ENCODE measurements around the gene MTHFD1L. TPM values are rescaled to one million over a fixed set of nuclear protein-coding genes. Genes with fewer than 3 reads are reported as not detected.

The MTHFD1L gene
- polyA plus RNA-seq, 2 of the 4 experiments (the other 2 are of a cell fraction): 27.2 to 63.2 TPM

GRCh38 chr6:151078655-151079054 is 213.2 kb downstream of the MTHFD1L start:
- DNase-seq (ENCODE audit: low read depth in 1 of 2, low spot score in 1 of 2): no peak
- POLR2A ChIA-PET: no interaction called here
- peaks cover 12% of the 10 kb centered on the region; the same call in 2 of the 3 replicates for H3K9me3 ChIP-seq
- peak overlapping the region in 1 of 2 experiments; percentile 31; a peak in 2 of 6 replicates for H3K27ac ChIP-seq
- no peak overlapping the region for H3K4me2 ChIP-seq
- ATAC-seq: no peak
- peaks cover 23% of the 10 kb centered on the region for H3K4me1 ChIP-seq
- no peak for TF ChIP-seq MAZ (IDR thresholded peaks at IDR 0.05; ENCODE audit: borderline replicate concordance, low read depth, low read length)
- TF ChIP-seq NPAS2 (CRISPR knock-in tag; IDR thresholded peaks at IDR 0.05; ENCODE audit: borderline replicate concordance): no peak
- TF ChIP-seq NFE2L2 (conservative IDR thresholded peaks at IDR 0.05; ENCODE audit: low read length): no peak
- no peak for TF ChIP-seq HDAC2 (IDR thresholded peaks at IDR 0.05)
- TF ChIP-seq, protein P1, sequence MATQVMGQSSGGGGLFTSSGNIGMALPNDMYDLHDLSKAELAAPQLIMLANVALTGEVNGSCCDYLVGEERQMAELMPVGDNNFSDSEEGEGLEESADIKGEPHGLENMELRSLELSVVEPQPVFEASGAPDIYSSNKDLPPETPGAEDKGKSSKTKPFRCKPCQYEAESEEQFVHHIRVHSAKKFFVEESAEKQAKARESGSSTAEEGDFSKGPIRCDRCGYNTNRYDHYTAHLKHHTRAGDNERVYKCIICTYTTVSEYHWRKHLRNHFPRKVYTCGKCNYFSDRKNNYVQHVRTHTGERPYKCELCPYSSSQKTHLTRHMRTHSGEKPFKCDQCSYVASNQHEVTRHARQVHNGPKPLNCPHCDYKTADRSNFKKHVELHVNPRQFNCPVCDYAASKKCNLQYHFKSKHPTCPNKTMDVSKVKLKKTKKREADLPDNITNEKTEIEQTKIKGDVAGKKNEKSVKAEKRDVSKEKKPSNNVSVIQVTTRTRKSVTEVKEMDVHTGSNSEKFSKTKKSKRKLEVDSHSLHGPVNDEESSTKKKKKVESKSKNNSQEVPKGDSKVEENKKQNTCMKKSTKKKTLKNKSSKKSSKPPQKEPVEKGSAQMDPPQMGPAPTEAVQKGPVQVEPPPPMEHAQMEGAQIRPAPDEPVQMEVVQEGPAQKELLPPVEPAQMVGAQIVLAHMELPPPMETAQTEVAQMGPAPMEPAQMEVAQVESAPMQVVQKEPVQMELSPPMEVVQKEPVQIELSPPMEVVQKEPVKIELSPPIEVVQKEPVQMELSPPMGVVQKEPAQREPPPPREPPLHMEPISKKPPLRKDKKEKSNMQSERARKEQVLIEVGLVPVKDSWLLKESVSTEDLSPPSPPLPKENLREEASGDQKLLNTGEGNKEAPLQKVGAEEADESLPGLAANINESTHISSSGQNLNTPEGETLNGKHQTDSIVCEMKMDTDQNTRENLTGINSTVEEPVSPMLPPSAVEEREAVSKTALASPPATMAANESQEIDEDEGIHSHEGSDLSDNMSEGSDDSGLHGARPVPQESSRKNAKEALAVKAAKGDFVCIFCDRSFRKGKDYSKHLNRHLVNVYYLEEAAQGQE (IDR thresholded peaks at IDR 0.05): no peak
- no peak for TF ChIP-seq FOSL2 (IDR thresholded peaks at IDR 0.05)
- no peak for TF ChIP-seq FOSL2 (CRISPR knock-in tag; IDR thresholded peaks at IDR 0.05)
- TF ChIP-seq POLR2AphosphoS2 (conservative IDR thresholded peaks at IDR 0.05; ENCODE audit: low read length): no peak
- TF ChIP-seq RNF2 (IDR thresholded peaks at IDR 0.05; ENCODE audit: borderline replicate concordance, low read depth): no peak
- no peak for TF ChIP-seq BHLHE40 (IDR thresholded peaks at IDR 0.05; ENCODE audit: low read depth, low read length)
- TF ChIP-seq CBX8 (IDR thresholded peaks at IDR 0.05): no peak
- TF ChIP-seq RARB (CRISPR knock-in tag; IDR thresholded peaks at IDR 0.05): no peak
- TF ChIP-seq KDM1A (IDR thresholded peaks at IDR 0.05; ENCODE audit: low read depth): no peak
- TF ChIP-seq PBX3 (IDR thresholded peaks at IDR 0.05): no peak
- TF ChIP-seq CEBPB (IDR thresholded peaks at IDR 0.05): no peak
- no peak for TF ChIP-seq EP300 (IDR thresholded peaks at IDR 0.05)
- TF ChIP-seq, protein P2, sequence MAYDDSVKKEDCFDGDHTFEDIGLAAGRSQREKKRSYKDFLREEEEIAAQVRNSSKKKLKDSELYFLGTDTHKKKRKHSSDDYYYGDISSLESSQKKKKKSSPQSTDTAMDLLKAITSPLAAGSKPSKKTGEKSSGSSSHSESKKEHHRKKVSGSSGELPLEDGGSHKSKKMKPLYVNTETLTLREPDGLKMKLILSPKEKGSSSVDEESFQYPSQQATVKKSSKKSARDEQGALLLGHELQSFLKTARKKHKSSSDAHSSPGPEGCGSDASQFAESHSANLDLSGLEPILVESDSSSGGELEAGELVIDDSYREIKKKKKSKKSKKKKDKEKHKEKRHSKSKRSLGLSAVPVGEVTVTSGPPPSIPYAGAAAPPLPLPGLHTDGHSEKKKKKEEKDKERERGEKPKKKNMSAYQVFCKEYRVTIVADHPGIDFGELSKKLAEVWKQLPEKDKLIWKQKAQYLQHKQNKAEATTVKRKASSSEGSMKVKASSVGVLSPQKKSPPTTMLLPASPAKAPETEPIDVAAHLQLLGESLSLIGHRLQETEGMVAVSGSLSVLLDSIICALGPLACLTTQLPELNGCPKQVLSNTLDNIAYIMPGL (CRISPR knock-in tag; IDR thresholded peaks at IDR 0.05; ENCODE audit: borderline replicate concordance): no peak
- no peak for TF ChIP-seq CHD2 (IDR thresholded peaks at IDR 0.05; ENCODE audit: low read length, partially characterized antibody)
- TF ChIP-seq ZNF302 (CRISPR knock-in tag; IDR thresholded peaks at IDR 0.05): no peak
- no peak for TF ChIP-seq HEYL (CRISPR knock-in tag; IDR thresholded peaks at IDR 0.05)
- TF ChIP-seq HOXB13 (CRISPR knock-in tag; IDR thresholded peaks at IDR 0.05; ENCODE audit: low read depth): no peak
- CTCF ChIA-PET: interaction anchor here (0.9 to 1.3 kb wide), 2 partner anchors 64 to 246 kb away, joined by 4 read pairs; no protein-coding TSS in a partner anchor
- WGBS (ENCODE audit: missing lambda C conversion rate): 97% methylated on average over 3 of the region's 6 CpGs
- H3K4me3 ChIP-seq: no peak overlapping the region
- FAIRE-seq: no peak

DNA sequence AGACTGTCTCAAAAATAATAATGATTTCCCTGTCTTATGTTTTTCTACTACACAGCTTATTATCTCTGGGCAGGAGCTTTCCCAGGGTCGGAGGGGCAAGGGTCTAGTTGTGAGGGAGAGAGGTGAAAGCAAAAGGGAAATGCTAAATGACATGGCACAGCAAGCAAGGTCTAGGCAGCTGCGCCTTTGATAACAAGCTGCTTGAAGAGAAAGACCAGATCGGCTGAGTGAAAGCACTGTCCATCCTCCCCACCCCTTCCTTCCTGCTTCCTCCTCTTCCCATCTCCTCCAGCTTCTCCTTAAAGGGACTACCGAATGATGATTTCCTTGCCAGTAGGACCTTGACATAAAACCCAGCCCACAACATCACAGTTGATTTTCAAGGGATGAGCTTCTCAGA is 216.2 kb downstream of the MTHFD1L start:
- Histone ChIP-seq H3K4me1 (peaks cover 35% of the 10 kb centered on the region), H3K9me3 (peaks cover 9% of the 10 kb centered on the region; the same call in 2 of the 3 replicates), H3K4me2 (peak overlapping the region; percentile 49), H3K27ac (peak overlapping the region; percentile 66 to 84), H3K4me3 (no peak overlapping the region)
- peak; percentile 30 to 63; a peak in 3 of 6 replicates for ATAC-seq
- ChIA-PET POLR2A (no interaction called here), CTCF (interaction anchor here (0.9 to 3.2 kb wide), 3 partner anchors 11 to 243 kb away, joined by 3 to 12 read pairs (median 4); no protein-coding TSS in a partner anchor)
- no peak for DNase-seq (ENCODE audit: low read depth in 1 of 2, low spot score in 1 of 2)
- WGBS (ENCODE audit: missing lambda C conversion rate): 60% methylated on average over 4 of the region's 4 CpGs
- no peak for FAIRE-seq
- TF ChIP-seq MAX (IDR thresholded peaks at IDR 0.05) (no peak), RCOR1 (IDR thresholded peaks at IDR 0.05; ENCODE audit: low read depth, low read length) (no peak), JUN (IDR thresholded peaks at IDR 0.05) (no peak), HOXB13 (CRISPR knock-in tag; IDR thresholded peaks at IDR 0.05; ENCODE audit: low read depth) (no peak), CTCF (IDR thresholded peaks at IDR 0.05) (no peak), BCL3 (IDR thresholded peaks at IDR 0.05) (no peak)
- TF ChIP-seq, protein P2 (CRISPR knock-in tag; IDR thresholded peaks at IDR 0.05; ENCODE audit: borderline replicate concordance): no peak
